Measurements from ENCODE around the gene CLIC2.

- no peak for TF ChIP-seq CTCF (IDR thresholded peaks at IDR 0.05)
- TF ChIP-seq POLR2A (IDR thresholded peaks at IDR 0.05): no peak
These were observed 103.3 kb downstream of the CLIC2 start for GRCh38 chrX:155231163-155231562.

All from esophagus squamous epithelium (tissue), 4 donors.